ENCODE measurements around the gene HMBS.
A peak's percentile ranks its signal among the peaks of the same experiment; 100 is the strongest.
"Not testable (repeated sequence)": the region's sequence is repeated elsewhere in the genome, so short reads cannot be mapped to it uniquely, and the experiment has no call there.

HMBS gene

DNA sequence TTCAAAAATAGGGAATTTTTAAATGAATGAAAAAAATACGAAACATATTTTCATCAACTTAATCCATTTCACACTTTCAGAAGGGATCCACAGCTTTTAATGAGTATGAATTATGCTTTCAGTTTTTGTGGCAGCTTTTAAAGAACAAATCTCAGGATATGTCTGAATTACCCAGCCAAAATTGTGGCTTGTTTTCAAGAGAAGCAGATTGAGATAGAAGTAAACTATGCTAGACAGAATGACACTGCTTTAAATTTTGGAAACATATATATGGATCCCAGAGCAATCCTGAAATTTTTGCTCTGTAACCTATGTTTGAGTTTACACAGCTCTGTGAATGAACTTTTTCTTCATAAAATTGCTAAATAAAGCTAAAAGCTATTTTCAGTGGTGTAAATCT is 34.3 kb downstream of the HMBS start:
- DNase-seq (ENCODE audit: low read depth in 2 of 2) = no peak

DNA sequence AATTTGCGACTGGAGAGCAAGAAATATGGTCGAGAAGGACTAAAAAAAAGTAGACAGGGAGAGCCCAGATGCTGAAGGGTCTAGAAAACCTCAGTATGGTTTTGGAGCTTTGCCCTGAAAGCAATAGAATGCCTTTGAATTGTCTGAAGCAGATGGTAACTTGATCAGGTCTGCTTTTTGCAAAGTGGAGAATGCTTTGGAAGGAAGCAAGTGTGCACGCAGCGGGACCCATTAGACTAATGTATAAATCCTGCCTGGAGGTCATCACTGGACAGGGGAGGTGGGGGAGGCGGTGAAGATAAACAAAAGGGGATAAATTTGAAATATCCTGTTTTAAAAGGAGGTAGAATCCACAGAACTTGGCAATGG is 35.9 kb downstream of the HMBS start:
- DNase-seq (ENCODE audit: low read depth in 2 of 2) = peak; percentile 55 to 58

DNA sequence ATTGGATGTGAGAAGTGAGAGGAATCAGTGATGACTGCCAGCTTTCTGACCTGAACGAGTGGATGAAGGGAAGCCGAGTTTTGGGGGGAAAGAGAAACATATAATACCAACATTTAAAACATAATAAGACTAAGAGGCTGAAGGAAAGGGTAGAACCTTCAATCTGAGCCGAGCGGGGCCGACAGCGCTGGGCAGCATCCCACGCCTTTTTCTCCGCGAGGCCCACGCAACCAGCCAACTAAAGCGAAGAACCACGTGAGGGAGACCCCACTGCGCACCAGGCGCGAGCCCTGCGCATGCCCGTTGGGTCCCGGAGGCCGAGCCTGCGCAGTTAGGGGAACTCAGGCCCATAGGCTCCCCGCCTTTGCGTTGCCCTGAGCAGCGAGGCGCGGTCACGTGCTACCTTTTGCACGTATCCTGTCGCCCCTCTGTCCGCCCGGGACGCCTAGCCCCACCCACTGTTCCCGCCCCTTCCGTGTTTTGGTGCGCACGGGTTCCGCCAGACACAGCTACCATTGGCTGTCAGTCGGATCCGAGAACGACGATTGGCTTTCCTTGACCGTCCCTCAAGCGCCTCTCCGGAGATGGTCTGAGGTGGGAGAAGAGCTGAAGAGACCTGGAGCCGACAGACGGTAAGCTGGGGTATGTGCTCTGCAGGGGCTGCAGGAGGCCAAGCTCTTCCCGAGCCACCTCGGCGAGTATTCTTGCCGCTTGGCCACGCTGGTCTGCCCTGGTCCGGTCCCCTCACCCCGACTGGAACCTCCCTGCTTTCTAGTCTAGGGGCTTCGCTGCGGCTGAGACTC is 36.5 kb downstream of the HMBS start, which contains the start of gene HINFP:
HINFP (plus strand) TSS at position 573 of the 803 bp plus-strand sequence. CDS start 5,365 bp downstream, outside the sequence.
- DNase-seq (ENCODE audit: low read depth in 2 of 2) = peak; percentile 96

DNA sequence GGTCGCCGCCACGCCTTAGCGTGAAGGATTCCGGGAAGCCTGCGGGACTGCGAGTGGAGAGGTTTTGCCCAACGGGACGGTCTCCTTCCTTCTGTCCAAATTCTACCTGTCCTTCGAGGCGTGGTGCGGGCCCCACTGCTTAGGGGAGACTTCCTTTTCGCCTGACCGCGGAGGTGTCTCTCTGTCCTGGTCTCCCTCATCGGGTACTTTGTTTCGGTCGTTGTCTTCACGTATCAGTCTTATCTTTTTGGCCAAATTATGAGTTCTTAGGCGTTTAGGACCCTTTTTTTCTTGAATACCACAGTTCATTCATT is 37.1 kb downstream of the HMBS start:
- DNase-seq (ENCODE audit: low read depth in 2 of 2) = no peak

DNA sequence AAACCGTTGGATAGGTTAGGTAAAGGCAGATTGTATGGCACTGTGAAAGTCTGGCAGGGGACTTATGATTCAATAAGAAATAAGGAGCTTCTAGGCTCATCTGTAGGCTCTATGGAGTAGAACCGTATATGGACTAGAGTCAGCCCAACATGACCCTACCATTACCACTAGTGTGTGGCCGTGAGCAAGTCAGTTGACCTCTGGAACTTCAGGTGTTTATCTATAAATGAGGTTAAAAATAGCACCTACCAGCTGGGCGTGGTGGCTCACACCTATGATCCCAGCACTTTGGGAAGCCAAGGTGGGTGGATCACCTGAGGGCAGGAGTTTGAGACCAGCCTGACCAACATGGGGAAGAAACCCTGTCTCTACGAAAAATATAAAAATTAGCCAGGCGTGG is 41.1 kb downstream of the HMBS start:
- no peak for DNase-seq (ENCODE audit: low read depth in 2 of 2)

DNA sequence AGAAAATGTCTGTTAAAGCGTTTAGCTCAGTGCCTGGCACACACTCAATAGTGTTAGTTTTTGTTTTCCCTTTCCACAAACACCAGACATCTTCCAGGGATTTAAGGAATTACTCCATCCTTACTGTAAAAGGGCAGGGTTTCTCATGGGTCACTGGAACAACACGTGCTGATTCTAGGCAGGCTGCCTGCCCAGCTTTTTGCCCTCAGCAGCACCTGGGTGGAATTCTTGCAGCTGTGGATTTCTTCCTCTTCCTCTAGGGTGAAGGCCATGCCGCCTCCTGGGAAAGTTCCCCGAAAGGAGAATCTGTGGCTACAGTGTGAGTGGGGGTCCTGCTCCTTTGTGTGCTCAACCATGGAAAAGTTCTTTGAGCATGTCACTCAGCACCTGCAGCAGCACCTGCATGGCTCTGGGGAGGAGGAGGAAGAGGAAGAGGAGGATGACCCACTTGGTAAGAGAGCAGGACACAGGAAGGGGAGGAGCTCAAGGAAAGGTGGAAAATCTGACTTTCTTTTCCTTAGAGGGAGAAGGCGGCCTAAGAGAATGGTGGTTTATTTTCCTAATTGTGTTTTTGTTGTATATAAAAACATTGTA is 42.1 kb downstream of the HMBS start:
- no peak for DNase-seq (ENCODE audit: low read depth in 2 of 2)

DNA sequence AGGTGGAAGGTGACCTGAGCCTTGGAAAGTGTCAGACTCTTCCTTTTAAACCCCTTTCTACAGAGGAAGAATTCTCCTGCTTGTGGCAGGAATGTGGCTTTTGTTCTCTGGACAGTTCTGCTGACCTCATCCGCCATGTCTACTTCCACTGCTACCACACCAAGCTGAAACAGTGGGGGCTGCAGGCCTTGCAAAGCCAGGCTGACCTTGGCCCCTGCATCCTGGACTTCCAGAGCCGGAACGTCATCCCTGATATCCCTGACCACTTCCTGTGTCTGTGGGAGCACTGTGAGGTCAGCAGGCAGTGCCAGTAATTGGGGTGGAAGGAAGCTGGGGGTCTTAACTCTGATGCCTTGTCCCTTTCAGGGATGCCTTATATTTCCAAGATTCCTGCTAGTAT is 46.0 kb downstream of the HMBS start:
- no peak for DNase-seq (ENCODE audit: low read depth in 2 of 2)

DNA sequence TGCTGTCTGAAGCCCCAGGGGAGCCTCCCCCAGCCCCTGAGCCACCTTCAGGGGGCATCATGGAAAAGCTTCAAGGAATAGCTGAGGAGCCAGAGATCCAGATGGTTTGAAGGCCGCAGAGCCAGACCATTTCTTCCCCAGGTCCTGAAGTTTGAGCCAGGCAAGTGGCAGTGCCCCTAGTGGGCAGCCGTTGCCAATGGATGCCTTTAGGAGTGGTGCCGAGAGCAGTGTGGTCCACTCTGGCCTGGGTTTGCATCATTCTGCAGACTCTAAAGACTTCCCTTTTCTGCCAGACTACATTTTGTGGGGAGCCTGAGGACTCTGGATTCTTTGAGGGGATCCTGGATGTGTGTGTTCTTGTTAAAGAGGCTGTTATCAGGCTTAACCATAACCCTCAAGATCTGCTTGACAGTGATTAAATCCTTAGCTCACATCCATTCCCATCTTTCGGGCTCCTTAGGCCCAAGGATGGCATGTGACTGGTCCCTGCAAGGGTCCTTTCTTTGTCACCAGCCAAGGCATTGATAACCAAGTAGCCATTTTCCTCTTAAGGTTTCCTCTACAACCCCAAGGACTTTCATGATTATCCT is 49.8 kb downstream of the HMBS start:
- no peak for DNase-seq (ENCODE audit: low read depth in 2 of 2)

DNA sequence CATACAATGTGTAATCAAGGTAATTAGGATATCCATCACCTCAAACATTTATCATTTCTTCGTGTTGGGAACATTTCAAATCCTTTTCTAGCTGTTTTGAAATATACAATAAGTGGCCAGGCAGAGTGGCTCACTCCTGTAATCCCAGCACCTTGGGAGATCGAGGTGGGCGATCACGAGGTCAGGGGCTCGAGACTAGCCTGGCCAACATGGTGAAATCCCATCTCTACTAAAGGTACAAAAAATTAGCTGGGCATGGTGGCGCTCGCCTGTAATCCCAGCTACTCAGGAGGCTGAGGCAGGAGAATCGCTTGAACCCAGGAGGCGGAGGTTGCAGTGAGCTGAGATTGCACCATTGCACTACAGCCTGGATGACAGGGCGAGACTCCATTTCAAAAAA is 54.6 kb downstream of the HMBS start:
- not testable (repeated sequence) for DNase-seq (ENCODE audit: low read depth in 2 of 2)

Measured in fibroblast of skin of left biceps (primary cell).